Measurements from ENCODE around the gene TDRD10.

Gene TDRD10

DNA sequence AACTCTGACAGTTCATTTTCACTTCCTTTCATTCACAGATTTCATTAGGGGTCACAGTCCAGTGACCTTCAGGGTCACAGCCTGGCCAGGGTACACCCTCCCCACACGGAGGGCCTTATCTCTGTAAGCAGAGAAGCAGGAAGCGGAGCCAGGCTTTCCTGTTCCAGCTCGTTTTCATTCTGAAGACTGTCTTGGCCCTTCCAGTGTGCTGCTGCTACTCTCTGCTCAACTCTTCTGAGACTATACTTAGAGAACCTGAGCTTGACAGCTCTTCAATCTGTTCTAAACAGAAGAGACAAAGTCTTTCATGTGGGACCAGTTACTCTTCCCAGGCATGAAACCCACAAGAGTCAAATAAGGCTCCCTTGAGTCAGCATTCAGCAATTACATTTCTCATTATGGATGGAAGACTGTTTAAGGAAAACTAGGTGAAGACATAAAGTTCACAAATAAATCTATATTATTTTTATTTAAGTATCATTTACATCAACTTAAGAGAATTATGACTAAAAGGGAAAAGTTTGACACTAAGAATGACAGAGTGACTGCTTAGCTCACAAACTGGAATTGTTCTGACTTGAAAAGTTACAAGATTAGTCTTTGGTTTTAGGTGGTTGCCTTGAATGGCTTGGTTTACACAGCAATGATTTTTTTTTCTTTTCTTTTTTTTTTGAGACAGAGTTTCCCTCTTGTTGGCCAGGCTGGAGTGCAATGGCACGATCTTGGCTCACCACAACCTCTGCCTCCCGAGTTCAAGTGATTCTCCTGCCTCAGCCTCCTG is 4.8 kb upstream of the TDRD10 start:
- no peak overlapping the region for H3K4me3 ChIP-seq
- no peaks in the 10 kb centered on the region for H3K9me3 ChIP-seq (ENCODE audit: low read depth, low read length)
- TF ChIP-seq POLR2AphosphoS5 (IDR thresholded peaks at IDR 0.05; ENCODE audit: borderline replicate concordance, low read depth, low read length) = no peak
- no peak for TF ChIP-seq FOXP2 (optimal IDR thresholded peaks at IDR 0.05; ENCODE audit: control extremely low read depth, extremely low read length, insufficient read depth)
- no peak for TF ChIP-seq EZH2 (IDR thresholded peaks at IDR 0.05)
- no peak for DNase-seq (ENCODE audit: low read depth, low spot score)
- H3K27ac ChIP-seq = 0 out of 2 replicates have a peak overlapping the region, but pooled peaks have one; percentile 51
- no peaks in the 10 kb centered on the region for H3K36me3 ChIP-seq (ENCODE audit: insufficient read depth, low read length)
- H3K9ac ChIP-seq (ENCODE audit: insufficient read length) = no peak overlapping the region

DNA sequence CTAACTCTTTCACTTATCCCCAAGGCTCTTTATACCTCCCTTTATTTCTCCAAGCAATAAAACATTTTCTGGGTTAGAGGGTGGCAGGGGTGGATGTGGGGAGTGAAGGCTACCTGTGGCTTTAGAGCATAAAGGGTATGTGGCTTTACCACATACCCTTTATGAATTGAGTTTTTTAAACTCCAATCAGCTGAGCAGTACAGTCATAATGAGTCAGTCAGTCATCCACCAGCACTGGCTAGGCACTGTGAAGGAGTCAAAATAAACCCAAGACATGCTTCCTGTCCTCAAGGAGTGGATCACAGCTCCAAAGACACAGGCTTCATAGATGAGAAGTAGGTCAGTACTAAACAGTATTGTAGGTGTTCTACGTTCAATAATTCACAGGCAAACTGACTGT is 2.6 kb upstream of the TDRD10 start:
- no peak overlapping the region for H3K9ac ChIP-seq (ENCODE audit: insufficient read length)
- no peak overlapping the region for H3K4me3 ChIP-seq
- no peaks in the 10 kb centered on the region for H3K9me3 ChIP-seq (ENCODE audit: low read depth, low read length)
- DNase-seq (ENCODE audit: low read depth, low spot score) = no peak
- TF ChIP-seq POLR2AphosphoS5 (IDR thresholded peaks at IDR 0.05; ENCODE audit: borderline replicate concordance, low read depth, low read length) (no peak), FOXP2 (optimal IDR thresholded peaks at IDR 0.05; ENCODE audit: control extremely low read depth, extremely low read length, insufficient read depth) (no peak), EZH2 (IDR thresholded peaks at IDR 0.05) (no peak)
- H3K27ac ChIP-seq = no peak overlapping the region
- H3K36me3 ChIP-seq (ENCODE audit: insufficient read depth, low read length) = no peaks in the 10 kb centered on the region

DNA sequence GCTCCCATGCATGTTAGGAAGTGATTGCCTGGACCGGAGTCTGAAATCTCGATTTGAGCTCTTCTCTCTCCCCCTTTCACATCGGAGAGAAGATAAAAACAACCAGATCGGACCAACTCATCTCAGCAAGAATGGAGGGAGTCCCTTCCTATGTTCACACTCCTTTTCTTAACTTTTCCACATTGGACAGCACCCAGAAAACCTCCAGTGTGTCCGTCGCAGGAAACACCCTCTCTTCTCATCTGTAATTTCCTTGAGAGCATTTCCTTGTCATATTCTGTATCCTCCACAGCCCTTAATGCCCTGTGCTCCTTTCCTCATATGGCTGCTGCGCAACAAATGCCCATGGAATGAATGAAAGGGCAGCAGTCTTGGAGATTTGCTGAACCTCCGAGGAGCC is 1.5 kb upstream of the TDRD10 start:
- H3K27ac ChIP-seq = no peak overlapping the region
- no peak for DNase-seq (ENCODE audit: low read depth, low spot score)
- no peaks in the 10 kb centered on the region for H3K36me3 ChIP-seq (ENCODE audit: insufficient read depth, low read length)
- no peak for TF ChIP-seq EZH2 (IDR thresholded peaks at IDR 0.05)
- TF ChIP-seq POLR2AphosphoS5 (IDR thresholded peaks at IDR 0.05; ENCODE audit: borderline replicate concordance, low read depth, low read length) = no peak
- no peak for TF ChIP-seq FOXP2 (optimal IDR thresholded peaks at IDR 0.05; ENCODE audit: control extremely low read depth, extremely low read length, insufficient read depth)
- no peaks in the 10 kb centered on the region for H3K9me3 ChIP-seq (ENCODE audit: low read depth, low read length)
- no peak overlapping the region for H3K4me3 ChIP-seq
- no peak overlapping the region for H3K9ac ChIP-seq (ENCODE audit: insufficient read length)

- no peak overlapping the region for H3K27ac ChIP-seq
- no peak overlapping the region for H3K4me3 ChIP-seq
- TF ChIP-seq EZH2 (IDR thresholded peaks at IDR 0.05) = no peak
- no peak for TF ChIP-seq FOXP2 (optimal IDR thresholded peaks at IDR 0.05; ENCODE audit: control extremely low read depth, extremely low read length, insufficient read depth)
- TF ChIP-seq POLR2AphosphoS5 (IDR thresholded peaks at IDR 0.05; ENCODE audit: borderline replicate concordance, low read depth, low read length) = no peak
- no peak overlapping the region for H3K9ac ChIP-seq (ENCODE audit: insufficient read length)
- no peaks in the 10 kb centered on the region for H3K36me3 ChIP-seq (ENCODE audit: insufficient read depth, low read length)
- no peaks in the 10 kb centered on the region for H3K9me3 ChIP-seq (ENCODE audit: low read depth, low read length)
- DNase-seq (ENCODE audit: low read depth, low spot score) = no peak
Observed at GRCh38 chr1:154501423-154502065, 475 bp upstream of the TDRD10 start.

DNA sequence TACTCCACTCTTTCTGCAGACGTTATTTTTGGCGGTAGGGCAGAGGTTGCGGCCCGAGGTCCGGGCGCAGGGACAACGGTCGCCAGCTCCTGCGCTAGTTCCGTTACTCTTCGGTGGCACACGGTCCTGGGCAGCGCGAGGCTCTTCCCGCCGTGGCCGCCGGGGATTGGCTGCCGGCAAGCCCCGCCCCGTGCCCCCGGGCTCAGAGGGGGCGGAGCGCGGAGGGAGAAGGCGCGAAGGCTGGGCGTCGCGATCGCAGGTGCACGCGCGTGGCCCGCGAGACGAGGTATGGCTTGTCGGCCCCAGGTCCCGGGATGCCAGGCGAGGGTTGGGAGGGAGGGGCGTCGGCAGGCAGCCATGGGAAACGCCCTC is 711 bp downstream of the TDRD10 start:
- DNase-seq (ENCODE audit: low read depth, low spot score) = no peak
- Histone ChIP-seq H3K4me3 (no peak overlapping the region), H3K36me3 (ENCODE audit: insufficient read depth, low read length) (no peaks in the 10 kb centered on the region), H3K27ac (no peak overlapping the region), H3K9me3 (ENCODE audit: low read depth, low read length) (no peaks in the 10 kb centered on the region), H3K9ac (ENCODE audit: insufficient read length) (no peak overlapping the region)
- TF ChIP-seq EZH2 (IDR thresholded peaks at IDR 0.05) (no peak), POLR2AphosphoS5 (IDR thresholded peaks at IDR 0.05; ENCODE audit: borderline replicate concordance, low read depth, low read length) (no peak), FOXP2 (optimal IDR thresholded peaks at IDR 0.05; ENCODE audit: control extremely low read depth, extremely low read length, insufficient read depth) (no peak)

- TF ChIP-seq EZH2 (IDR thresholded peaks at IDR 0.05) (no peak), POLR2AphosphoS5 (IDR thresholded peaks at IDR 0.05; ENCODE audit: borderline replicate concordance, low read depth, low read length) (no peak), FOXP2 (optimal IDR thresholded peaks at IDR 0.05; ENCODE audit: control extremely low read depth, extremely low read length, insufficient read depth) (no peak)
- H3K9ac ChIP-seq (ENCODE audit: insufficient read length) = no peak overlapping the region
- H3K9me3 ChIP-seq (ENCODE audit: low read depth, low read length) = no peaks in the 10 kb centered on the region
- no peaks in the 10 kb centered on the region for H3K36me3 ChIP-seq (ENCODE audit: insufficient read depth, low read length)
- H3K27ac ChIP-seq = no peak overlapping the region
- no peak overlapping the region for H3K4me3 ChIP-seq
- DNase-seq (ENCODE audit: low read depth, low spot score) = no peak
Observed at GRCh38 chr1:154503898-154504297, 1.9 kb downstream of the TDRD10 start.

- Histone ChIP-seq H3K4me3 (no peak overlapping the region), H3K9ac (ENCODE audit: insufficient read length) (no peak overlapping the region), H3K36me3 (ENCODE audit: insufficient read depth, low read length) (no peaks in the 10 kb centered on the region), H3K9me3 (ENCODE audit: low read depth, low read length) (no peaks in the 10 kb centered on the region), H3K27ac (no peak overlapping the region)
- no peak for DNase-seq (ENCODE audit: low read depth, low spot score)
- no peak for TF ChIP-seq POLR2AphosphoS5 (IDR thresholded peaks at IDR 0.05; ENCODE audit: borderline replicate concordance, low read depth, low read length)
- TF ChIP-seq EZH2 (IDR thresholded peaks at IDR 0.05) = no peak
- TF ChIP-seq FOXP2 (optimal IDR thresholded peaks at IDR 0.05; ENCODE audit: control extremely low read depth, extremely low read length, insufficient read depth) = no peak
Observed at GRCh38 chr1:154512760-154513159, 10.7 kb downstream of the TDRD10 start.

DNA sequence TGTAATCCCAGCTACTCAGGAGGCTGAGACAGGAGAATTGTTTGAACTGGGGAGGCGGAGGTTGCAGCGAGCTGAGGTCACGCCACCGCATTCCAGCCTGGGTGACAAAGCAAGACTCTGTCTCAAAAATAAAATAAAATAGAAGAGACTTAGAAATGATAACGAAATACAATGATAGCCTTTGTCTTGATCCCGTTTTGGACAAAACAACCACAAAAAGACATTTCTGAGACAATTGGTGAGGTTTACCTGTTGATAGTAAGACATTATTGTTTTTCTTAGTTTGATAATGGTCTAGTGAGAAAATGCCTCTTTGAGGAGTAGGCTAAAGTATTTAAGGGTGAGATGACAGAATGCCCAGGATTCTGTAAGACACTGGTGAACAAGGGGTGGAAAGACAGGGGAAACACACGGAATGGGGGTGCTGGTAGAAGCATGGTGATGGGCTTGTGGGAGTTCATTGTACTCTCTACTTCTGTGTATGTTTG is 12.1 kb downstream of the TDRD10 start:
- TF ChIP-seq EZH2 (IDR thresholded peaks at IDR 0.05) = no peak
- no peak for TF ChIP-seq POLR2AphosphoS5 (IDR thresholded peaks at IDR 0.05; ENCODE audit: borderline replicate concordance, low read depth, low read length)
- Histone ChIP-seq H3K36me3 (ENCODE audit: insufficient read depth, low read length) (no peaks in the 10 kb centered on the region), H3K9ac (ENCODE audit: insufficient read length) (no peak overlapping the region), H3K4me3 (no peak overlapping the region), H3K27ac (no peak overlapping the region), H3K9me3 (ENCODE audit: low read depth, low read length) (no peaks in the 10 kb centered on the region)
- DNase-seq (ENCODE audit: low read depth, low spot score) = no peak

Measured in SK-N-MC (cell line).